ENCODE data around the gene ZC3H11A.

DNA sequence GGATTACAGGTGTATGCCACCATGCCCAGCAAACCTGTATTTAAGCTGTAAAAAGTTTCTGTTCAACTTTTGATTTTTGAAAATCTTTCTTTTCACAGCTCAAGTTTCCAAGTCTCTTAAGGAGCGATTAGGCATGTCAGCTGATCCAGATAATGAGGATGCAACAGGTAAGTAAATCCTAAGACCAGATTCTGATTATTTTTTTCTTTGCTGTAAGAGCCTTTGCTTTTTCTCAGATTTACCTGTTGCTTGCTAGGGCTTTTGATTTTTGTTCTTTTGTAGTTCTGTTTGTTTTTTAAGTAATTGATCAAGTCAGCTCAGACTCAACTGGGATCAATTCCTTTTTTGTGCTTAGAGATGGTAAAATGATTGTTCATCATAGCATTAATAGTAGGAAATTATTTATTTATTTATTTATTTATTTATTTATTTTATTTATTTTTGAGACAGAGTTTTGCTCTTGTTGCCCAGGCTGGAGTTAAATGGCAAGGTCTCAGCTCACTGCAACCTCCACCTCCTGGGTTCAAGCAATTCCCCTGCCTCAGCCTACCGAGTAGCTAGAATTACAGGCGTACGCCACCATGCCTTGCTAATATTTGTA lies 44.9 kb downstream of the ZC3H11A start:
- TF ChIP-seq, protein P1, sequence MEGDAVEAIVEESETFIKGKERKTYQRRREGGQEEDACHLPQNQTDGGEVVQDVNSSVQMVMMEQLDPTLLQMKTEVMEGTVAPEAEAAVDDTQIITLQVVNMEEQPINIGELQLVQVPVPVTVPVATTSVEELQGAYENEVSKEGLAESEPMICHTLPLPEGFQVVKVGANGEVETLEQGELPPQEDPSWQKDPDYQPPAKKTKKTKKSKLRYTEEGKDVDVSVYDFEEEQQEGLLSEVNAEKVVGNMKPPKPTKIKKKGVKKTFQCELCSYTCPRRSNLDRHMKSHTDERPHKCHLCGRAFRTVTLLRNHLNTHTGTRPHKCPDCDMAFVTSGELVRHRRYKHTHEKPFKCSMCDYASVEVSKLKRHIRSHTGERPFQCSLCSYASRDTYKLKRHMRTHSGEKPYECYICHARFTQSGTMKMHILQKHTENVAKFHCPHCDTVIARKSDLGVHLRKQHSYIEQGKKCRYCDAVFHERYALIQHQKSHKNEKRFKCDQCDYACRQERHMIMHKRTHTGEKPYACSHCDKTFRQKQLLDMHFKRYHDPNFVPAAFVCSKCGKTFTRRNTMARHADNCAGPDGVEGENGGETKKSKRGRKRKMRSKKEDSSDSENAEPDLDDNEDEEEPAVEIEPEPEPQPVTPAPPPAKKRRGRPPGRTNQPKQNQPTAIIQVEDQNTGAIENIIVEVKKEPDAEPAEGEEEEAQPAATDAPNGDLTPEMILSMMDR (IDR thresholded peaks at IDR 0.05; ENCODE audit: insufficient read depth, low read length) = no peak
- TF ChIP-seq POLR2AphosphoS5 (IDR thresholded peaks at IDR 0.05; ENCODE audit: low read depth) (no peak), SPI1 (IDR thresholded peaks at IDR 0.05; ENCODE audit: borderline replicate concordance, low read depth) (no peak)
- TF ChIP-seq, protein P2, sequence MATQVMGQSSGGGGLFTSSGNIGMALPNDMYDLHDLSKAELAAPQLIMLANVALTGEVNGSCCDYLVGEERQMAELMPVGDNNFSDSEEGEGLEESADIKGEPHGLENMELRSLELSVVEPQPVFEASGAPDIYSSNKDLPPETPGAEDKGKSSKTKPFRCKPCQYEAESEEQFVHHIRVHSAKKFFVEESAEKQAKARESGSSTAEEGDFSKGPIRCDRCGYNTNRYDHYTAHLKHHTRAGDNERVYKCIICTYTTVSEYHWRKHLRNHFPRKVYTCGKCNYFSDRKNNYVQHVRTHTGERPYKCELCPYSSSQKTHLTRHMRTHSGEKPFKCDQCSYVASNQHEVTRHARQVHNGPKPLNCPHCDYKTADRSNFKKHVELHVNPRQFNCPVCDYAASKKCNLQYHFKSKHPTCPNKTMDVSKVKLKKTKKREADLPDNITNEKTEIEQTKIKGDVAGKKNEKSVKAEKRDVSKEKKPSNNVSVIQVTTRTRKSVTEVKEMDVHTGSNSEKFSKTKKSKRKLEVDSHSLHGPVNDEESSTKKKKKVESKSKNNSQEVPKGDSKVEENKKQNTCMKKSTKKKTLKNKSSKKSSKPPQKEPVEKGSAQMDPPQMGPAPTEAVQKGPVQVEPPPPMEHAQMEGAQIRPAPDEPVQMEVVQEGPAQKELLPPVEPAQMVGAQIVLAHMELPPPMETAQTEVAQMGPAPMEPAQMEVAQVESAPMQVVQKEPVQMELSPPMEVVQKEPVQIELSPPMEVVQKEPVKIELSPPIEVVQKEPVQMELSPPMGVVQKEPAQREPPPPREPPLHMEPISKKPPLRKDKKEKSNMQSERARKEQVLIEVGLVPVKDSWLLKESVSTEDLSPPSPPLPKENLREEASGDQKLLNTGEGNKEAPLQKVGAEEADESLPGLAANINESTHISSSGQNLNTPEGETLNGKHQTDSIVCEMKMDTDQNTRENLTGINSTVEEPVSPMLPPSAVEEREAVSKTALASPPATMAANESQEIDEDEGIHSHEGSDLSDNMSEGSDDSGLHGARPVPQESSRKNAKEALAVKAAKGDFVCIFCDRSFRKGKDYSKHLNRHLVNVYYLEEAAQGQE (IDR thresholded peaks at IDR 0.05; ENCODE audit: insufficient replicate concordance, low read depth) = no peak

Measured in HL-60 (cell line).